Ascending aorta (tissue), 2 donors: ENCODE results near the gene POU2F1. TPM values are rescaled to one million over a fixed set of nuclear protein-coding genes. Genes with fewer than 3 reads are reported as not detected.

Source experiments
- DNase-seq, 2 donors: peaks; one replicate each; pipeline ENCODE4 v3.0.0-alpha.2; 2019; ENCODE audit warnings: low spot score in 2 of 2
- H3K27ac ChIP-seq, 2 donors: fragments of 200-600 bp; sonication (generic); one replicate each; pipeline ENCODE4 v1.5.1; 2016 to 2017; ENCODE audit warnings: mild to moderate bottlenecking in 1 of 2
- H3K27me3 ChIP-seq: fragments of 200-600 bp; sonication (generic); one replicate; pipeline ENCODE4 v1.5.1; 2017
- H3K36me3 ChIP-seq, 2 donors: fragments of 200-600 bp; sonication (generic); one replicate each; pipeline ENCODE4 v1.5.1; 2016
- H3K4me1 ChIP-seq, 2 donors: fragments of 200-600 bp; sonication (generic); one replicate each; pipeline ENCODE4 v1.5.1; 2016 to 2017; ENCODE audit warnings: mild to moderate bottlenecking in 1 of 2
- H3K4me3 ChIP-seq, 2 donors: fragments of 200-600 bp; sonication (generic); one replicate each; pipeline ENCODE4 v1.5.1; 2016 to 2017; ENCODE audit warnings: mild to moderate bottlenecking in 1 of 2
- H3K9me3 ChIP-seq, 2 donors: fragments of 200-600 bp; sonication (generic); one replicate each; pipeline ENCODE4 v1.5.1; 2016
- intact Hi-C: fragments of 100-400 bp; cut with DNase I; formaldehyde crosslinking; loops from one replicate; pipeline ENCODE4 v1.15.1; 2023
- total RNA-seq: library from RNA; depleted of rRNA; stranded (reverse); fragments of >200 nt; gene quantifications from one replicate; pipeline ENCODE4 v1.1.0, GENCODE V29; 2016
- TF ChIP-seq, protein P1 (sequence below), 3 experiments: fragments of 200-600 bp in 2 of 3; fragments of 450-650 bp in 1 of 3; sonication (generic) in 2 of 3; IDR thresholded peaks; one replicate each; pipeline ENCODE4 v1.5.1; 2016 to 2019; ENCODE audit warnings: antibody characterized with exemption in 3 of 3, mild to moderate bottlenecking in 1 of 3, moderate library complexity in 1 of 3

The POU2F1 gene
- total RNA-seq, 1 donor from 2014 or later: 3.0 TPM

DNA sequence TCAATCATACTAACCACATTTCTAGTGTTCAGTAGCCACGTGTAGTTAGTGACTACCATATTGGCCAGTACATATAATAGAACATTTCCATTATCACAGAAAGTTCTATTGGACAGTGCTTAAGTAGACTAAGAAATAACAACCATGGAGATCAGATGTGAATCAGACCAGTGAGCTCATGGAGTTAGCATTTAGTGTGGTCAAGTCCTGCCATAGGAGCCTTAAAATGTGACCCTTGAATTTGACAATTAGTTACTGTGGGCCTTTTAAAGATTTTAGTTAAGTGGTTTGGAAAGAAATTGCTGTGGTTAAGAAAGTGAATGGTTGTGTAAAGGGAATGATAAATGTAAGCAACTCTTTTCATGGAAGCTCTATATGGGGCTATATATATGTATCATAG, 123.4 kb downstream of the POU2F1 start:
- no peaks in the 10 kb centered on the region for H3K36me3 ChIP-seq
- no peak overlapping the region for H3K4me3 ChIP-seq
- H3K27ac ChIP-seq: no peak overlapping the region
- intact Hi-C loops: no loop called here
- no peaks in the 10 kb centered on the region for H3K4me1 ChIP-seq
- H3K9me3 ChIP-seq: peaks cover 0 to 1% of the 10 kb centered on the region in 2 donors
- no peak for DNase-seq
- TF ChIP-seq, protein P1, sequence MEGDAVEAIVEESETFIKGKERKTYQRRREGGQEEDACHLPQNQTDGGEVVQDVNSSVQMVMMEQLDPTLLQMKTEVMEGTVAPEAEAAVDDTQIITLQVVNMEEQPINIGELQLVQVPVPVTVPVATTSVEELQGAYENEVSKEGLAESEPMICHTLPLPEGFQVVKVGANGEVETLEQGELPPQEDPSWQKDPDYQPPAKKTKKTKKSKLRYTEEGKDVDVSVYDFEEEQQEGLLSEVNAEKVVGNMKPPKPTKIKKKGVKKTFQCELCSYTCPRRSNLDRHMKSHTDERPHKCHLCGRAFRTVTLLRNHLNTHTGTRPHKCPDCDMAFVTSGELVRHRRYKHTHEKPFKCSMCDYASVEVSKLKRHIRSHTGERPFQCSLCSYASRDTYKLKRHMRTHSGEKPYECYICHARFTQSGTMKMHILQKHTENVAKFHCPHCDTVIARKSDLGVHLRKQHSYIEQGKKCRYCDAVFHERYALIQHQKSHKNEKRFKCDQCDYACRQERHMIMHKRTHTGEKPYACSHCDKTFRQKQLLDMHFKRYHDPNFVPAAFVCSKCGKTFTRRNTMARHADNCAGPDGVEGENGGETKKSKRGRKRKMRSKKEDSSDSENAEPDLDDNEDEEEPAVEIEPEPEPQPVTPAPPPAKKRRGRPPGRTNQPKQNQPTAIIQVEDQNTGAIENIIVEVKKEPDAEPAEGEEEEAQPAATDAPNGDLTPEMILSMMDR (IDR thresholded peaks at IDR 0.05): no peak
- H3K27me3 ChIP-seq: no peaks in the 10 kb centered on the region

DNA sequence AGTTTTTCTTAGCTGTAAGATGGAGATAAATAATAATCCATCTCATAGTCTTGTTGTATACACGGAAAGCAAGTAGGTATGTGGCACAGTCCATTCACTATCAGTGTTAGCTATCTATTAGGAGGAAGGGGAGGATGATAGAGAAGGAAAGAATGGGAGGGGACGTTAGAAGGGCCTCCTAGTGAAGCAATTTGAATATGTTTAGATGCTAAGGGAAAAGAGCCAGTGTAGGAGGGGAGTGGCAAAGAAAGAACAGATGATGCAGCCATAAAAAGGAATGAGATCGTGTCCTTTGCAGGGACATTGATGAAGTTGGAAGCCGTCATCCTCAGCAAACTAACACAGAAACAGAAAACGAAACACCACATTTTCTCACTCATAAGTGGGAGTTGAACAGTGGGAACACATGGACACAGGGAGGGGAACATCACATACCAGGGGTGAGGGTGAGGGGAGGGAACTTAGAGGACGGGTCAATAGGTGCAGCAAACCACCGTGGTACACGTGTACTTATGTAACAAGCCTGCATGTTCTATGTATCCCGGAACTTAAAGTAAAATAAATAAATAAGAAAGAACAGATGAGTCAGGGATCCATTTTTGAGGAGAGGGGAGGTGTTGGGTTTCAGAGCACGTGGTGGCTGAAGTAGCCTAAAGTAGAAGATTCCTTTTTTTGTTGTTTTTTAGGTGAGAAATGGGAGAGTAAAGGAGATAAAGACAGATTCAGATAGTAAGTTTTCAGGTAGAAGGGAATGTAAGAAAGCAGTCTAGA, 124.1 kb downstream of the POU2F1 start:
- H3K9me3 ChIP-seq: no peaks in the 10 kb centered on the region
- no peak for DNase-seq
- TF ChIP-seq, protein P1 (IDR thresholded peaks at IDR 0.05): no peak
- no peaks in the 10 kb centered on the region for H3K27me3 ChIP-seq
- intact Hi-C loops: no loop called here
- no peak overlapping the region for H3K4me3 ChIP-seq
- H3K4me1 ChIP-seq: no peaks in the 10 kb centered on the region
- H3K27ac ChIP-seq: no peak overlapping the region
- no peaks in the 10 kb centered on the region for H3K36me3 ChIP-seq

DNA sequence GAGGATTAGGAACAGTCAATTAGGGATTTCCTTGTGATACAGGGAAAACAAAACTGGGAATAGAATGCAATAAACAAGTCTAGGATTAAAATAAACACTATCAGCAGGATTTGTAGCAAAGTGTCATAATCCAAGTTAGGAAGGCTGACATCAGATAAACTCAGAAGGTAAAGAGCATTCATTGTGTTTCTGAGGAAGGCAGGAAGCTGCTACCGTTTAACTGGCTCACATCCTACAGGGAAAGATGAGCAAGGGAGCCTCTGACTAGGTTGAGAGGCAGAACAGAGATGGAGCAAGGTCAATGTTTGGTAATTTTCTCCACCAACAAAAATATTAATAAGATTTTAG, 124.7 kb downstream of the POU2F1 start:
- Histone ChIP-seq H3K36me3 (no peaks in the 10 kb centered on the region), H3K4me3 (no peak overlapping the region), H3K27ac (no peak overlapping the region), H3K4me1 (no peaks in the 10 kb centered on the region), H3K27me3 (no peaks in the 10 kb centered on the region), H3K9me3 (no peaks in the 10 kb centered on the region)
- no peak for DNase-seq
- intact Hi-C loops: no loop called here
- TF ChIP-seq, protein P1 (IDR thresholded peaks at IDR 0.05): no peak

DNA sequence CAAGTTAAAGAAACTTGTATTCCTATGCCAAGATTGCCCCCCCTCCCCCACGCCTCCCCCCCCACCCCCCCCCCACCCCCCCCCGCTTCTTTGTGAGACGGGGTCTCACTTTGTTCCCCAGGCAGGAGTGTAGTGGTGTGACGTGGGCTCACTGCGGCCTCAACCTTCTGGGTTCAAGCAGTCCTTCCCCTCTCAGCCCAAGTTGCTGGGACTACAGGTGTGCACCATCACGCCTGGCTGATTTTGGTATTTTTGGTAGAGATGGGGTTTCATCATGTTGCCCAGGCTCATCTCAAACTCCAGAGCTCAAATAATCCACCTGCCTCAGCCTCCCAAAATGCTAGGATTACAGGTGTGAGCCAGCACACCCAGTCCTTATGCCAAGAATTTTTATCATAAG, 136.6 kb downstream of the POU2F1 start:
- Histone ChIP-seq H3K4me1 (no peaks in the 10 kb centered on the region), H3K27ac (no peak overlapping the region), H3K4me3 (no peak overlapping the region), H3K9me3 (peaks cover 3 to 8% of the 10 kb centered on the region in 2 donors), H3K27me3 (no peaks in the 10 kb centered on the region), H3K36me3 (no peaks in the 10 kb centered on the region)
- no peak for DNase-seq
- TF ChIP-seq, protein P1 (IDR thresholded peaks at IDR 0.05): no peak
- intact Hi-C loops: no loop called here

DNA sequence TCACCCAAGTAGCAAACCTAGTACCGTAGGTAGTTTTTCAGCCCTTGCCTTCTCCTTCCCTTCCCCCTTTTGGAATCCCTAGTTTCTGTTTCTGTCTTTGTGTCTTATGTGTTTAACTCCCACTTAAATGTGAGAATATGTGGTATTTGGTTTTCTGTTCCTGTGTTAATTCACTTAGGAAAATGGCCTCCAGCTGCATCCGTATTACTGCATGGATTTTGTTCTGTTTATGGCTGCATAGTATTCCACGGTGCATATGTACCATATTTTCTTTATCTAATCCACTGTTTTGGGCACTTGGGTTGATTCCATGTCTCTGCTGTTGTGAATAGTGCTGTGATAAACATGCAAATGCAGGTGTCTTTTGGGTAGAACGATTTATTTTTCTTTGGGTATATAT, 138.6 kb downstream of the POU2F1 start:
- TF ChIP-seq, protein P1 (IDR thresholded peaks at IDR 0.05): no peak

More for the DNA sequence above, 138.6 kb downstream of the POU2F1 start:
- intact Hi-C loops: no loop called here
- Histone ChIP-seq H3K4me3 (no peak overlapping the region), H3K4me1 (no peaks in the 10 kb centered on the region), H3K27ac (no peak overlapping the region), H3K27me3 (no peaks in the 10 kb centered on the region), H3K36me3 (no peaks in the 10 kb centered on the region), H3K9me3 (peaks cover 3 to 7% of the 10 kb centered on the region in 2 donors)
- DNase-seq: no peak
